GM10266 (cell line): Measurements from ENCODE around the gene FKRP.

ENCODE experiments used
- DNase-seq: peaks from one replicate; pipeline ENCODE4 v3.0.0; 2012; ENCODE audit errors: extremely low spot score
- TF ChIP-seq, protein P1 (sequence below): IDR thresholded peaks from 2 replicates; pipeline ENCODE4 v1.5.1; 2012; ENCODE audit warnings: mild to moderate bottlenecking, low read depth; ENCODE audit not compliant: control insufficient read depth, insufficient read depth; ENCODE audit errors: missing control alignments

The FKRP gene

DNA sequence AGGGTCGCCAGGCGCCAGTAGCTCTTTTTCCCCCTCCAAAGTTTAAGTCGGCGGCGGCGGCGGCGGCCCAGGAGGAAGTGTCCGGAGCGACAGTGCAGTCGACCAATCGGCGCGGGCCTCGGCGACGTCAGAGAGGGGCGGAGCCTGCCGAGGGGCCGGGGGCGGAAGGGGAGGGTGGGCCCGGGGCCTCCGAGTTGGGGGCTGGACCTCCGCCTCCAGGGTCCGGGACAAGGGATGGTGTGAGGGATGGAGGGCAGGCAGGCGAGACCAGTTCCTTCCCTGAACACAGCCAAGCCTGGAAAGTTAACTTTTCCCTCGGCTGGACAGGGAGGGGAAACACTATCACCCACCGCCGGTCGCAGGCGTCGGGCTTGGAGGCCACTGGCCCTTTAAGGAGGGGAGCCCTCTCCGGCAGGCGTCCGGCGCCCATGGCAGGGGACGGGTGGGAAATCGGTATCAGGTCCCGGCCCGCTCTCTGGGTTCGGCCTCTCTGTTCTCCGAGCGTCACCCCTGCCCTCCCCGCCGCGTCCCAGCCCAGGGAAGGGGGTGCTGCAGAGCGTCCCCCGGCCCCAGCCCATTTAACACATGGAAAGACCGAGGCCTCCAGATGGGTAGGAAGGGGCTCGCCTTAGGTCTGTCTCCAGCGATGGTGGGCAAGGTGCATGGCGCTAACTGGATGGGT, 28.7 kb upstream of the FKRP start, which contains the start of gene PRKD2:
TSS of gene PRKD2 (minus strand) at position 81 of the 682 bp plus-strand sequence. CDS start 744 bp downstream, outside the sequence.
- TF ChIP-seq, protein P1, sequence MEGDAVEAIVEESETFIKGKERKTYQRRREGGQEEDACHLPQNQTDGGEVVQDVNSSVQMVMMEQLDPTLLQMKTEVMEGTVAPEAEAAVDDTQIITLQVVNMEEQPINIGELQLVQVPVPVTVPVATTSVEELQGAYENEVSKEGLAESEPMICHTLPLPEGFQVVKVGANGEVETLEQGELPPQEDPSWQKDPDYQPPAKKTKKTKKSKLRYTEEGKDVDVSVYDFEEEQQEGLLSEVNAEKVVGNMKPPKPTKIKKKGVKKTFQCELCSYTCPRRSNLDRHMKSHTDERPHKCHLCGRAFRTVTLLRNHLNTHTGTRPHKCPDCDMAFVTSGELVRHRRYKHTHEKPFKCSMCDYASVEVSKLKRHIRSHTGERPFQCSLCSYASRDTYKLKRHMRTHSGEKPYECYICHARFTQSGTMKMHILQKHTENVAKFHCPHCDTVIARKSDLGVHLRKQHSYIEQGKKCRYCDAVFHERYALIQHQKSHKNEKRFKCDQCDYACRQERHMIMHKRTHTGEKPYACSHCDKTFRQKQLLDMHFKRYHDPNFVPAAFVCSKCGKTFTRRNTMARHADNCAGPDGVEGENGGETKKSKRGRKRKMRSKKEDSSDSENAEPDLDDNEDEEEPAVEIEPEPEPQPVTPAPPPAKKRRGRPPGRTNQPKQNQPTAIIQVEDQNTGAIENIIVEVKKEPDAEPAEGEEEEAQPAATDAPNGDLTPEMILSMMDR = no peak
- DNase-seq = peak; percentile 97

- peak; percentile 58 for DNase-seq
Observed at GRCh38 chr19:46717716-46718143, 28.1 kb upstream of the FKRP start.

GRCh38 chr19:46718157-46718933, 27.5 kb upstream of the FKRP start:
- TF ChIP-seq, protein P1 = no peak
- DNase-seq = peak; percentile 73

More at GRCh38 chr19:46717716-46718143, 28.1 kb upstream of the FKRP start:
- TF ChIP-seq, protein P1 = no peak

DNA sequence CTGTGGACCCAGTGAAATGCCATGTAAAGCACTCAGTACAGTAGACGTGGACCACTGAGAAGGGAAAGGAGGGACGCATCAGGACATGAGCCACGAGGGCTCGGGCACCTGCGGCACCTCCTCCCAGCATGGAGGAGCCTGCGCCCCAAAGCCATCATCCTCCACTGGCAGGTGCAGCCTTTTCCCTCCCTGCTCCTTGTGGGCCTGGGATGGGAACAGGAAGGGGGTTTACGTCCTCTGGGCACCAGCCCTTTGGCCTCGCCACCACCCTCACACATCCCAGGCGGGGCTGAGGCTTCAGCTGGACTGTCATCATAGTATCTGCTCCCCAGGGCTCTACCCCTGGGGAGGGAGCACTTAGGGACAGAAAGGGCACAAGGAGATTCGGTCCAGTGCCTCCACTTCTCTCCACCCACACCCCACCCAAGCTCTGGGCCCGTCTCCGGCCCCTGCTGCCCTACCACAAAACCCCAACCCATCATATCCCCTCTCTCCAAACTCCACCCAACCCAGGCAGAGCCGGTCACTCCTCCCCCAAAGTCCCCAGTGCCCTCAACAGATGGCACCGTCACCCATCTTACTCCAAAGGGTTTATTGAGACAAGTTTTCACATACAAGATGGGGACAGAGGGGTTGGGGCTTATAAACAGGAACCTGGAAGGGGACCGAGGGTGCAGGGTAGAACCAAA, 26.8 kb upstream of the FKRP start:
- peak; percentile 71 for DNase-seq
- TF ChIP-seq, protein P1 = no peak

- TF ChIP-seq, protein P1 = no peak
- no peak for DNase-seq
Observed at GRCh38 chr19:46719629-46720502, 26.0 kb upstream of the FKRP start.

GRCh38 chr19:46720503-46721239, 25.2 kb upstream of the FKRP start:
- no peak for DNase-seq
- TF ChIP-seq, protein P1 = no peak
